Heart left ventricle (tissue), 13 donors: ENCODE results near the gene NANOS3.

Experiments
- POLR2A ChIP-seq, 2 donors: fragments of 450-650 bp; IDR thresholded peaks; one replicate each; pipeline ENCODE4 v1.6.1; 2017; ENCODE audit warnings: antibody characterized with exemption in 2 of 2, mild to moderate bottlenecking in 2 of 2, moderate library complexity in 2 of 2
- TF ChIP-seq, protein P1 (sequence below), 12 donors: fragments of 200-600 bp; sonication (generic) in 4 of 12; IDR thresholded peaks; one replicate each; pipeline versions ENCODE4 v1.5.0 to v1.8.0; 2018 to 2022; ENCODE audit warnings: antibody characterized with exemption in 12 of 12, mild to moderate bottlenecking in 5 of 12
- donor health status: ischemic (EF 13 %, LVEDD 7.1; RV severe dilation, severe dysfunction).
- donor health status: DM: no; HTN: yes; CAD: no.
- donor health status: DM: no; HTN: no; CAD: no.
- donor health status: ischemic (EF 25% LVEDD 6.9; RV normal size, moderate dysfunction).
- donor health status: ischemic (EF 25% LVEDD 5.7; RV mildly dilated, moderate dysfunction).
- donor health status: ischemic (EF 35%, LVEDD 5.7; RV mildly dilated, moderate dysfunction).
- donor health status: nonischemic (EF 11% LVEDD 7.7; RV severe dilation, severe dysfunction).
- donor health status: DM: yes; HTN: yes; CAD: no.
- donor health status: PGD.
- donor health status: ischemic (EF 29% LVEDD 5.4; RV normal size, mild dysfunction).
- donor health status: nonischemic (EF 23%, LVEDD 6.1; RV moderate dilation, normal function).

GRCh38 chr19:13830114-13830740 is 46.7 kb upstream of the NANOS3 start:
- TF ChIP-seq, protein P1, sequence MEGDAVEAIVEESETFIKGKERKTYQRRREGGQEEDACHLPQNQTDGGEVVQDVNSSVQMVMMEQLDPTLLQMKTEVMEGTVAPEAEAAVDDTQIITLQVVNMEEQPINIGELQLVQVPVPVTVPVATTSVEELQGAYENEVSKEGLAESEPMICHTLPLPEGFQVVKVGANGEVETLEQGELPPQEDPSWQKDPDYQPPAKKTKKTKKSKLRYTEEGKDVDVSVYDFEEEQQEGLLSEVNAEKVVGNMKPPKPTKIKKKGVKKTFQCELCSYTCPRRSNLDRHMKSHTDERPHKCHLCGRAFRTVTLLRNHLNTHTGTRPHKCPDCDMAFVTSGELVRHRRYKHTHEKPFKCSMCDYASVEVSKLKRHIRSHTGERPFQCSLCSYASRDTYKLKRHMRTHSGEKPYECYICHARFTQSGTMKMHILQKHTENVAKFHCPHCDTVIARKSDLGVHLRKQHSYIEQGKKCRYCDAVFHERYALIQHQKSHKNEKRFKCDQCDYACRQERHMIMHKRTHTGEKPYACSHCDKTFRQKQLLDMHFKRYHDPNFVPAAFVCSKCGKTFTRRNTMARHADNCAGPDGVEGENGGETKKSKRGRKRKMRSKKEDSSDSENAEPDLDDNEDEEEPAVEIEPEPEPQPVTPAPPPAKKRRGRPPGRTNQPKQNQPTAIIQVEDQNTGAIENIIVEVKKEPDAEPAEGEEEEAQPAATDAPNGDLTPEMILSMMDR (IDR thresholded peaks at IDR 0.05), result no peak
- TF ChIP-seq POLR2A (IDR thresholded peaks at IDR 0.05), result no peak
